ENCODE data around the gene ANTXR2.
A peak's percentile ranks its signal among the peaks of the same experiment; 100 is the strongest.
"Not testable (repeated sequence)": the region's sequence is repeated elsewhere in the genome, so short reads cannot be mapped to it uniquely, and the experiment has no call there.

ANTXR2 gene

GRCh38 chr4:79904331-79904730 lies 168.7 kb downstream of the ANTXR2 start:
- no peak for DNase-seq

- DNase-seq: no peak
Observed at GRCh38 chr4:79900182-79900581, 172.8 kb downstream of the ANTXR2 start.

- DNase-seq: no peak
Observed at GRCh38 chr4:79899481-79899880, 173.5 kb downstream of the ANTXR2 start.

GRCh38 chr4:79898055-79898454 lies 175.0 kb downstream of the ANTXR2 start:
- DNase-seq: no peak

- DNase-seq: no peak
Observed at GRCh38 chr4:79897174-79897573, 175.9 kb downstream of the ANTXR2 start.

GRCh38 chr4:79893456-79893855 lies 179.6 kb downstream of the ANTXR2 start:
- DNase-seq: no peak

GRCh38 chr4:79889026-79889425 lies 184.0 kb downstream of the ANTXR2 start:
- DNase-seq: not testable (repeated sequence)

- no peak for DNase-seq
Observed at GRCh38 chr4:79886557-79886956, 186.5 kb downstream of the ANTXR2 start.

GRCh38 chr4:79886021-79886420 lies 187.0 kb downstream of the ANTXR2 start:
- DNase-seq: no peak

- DNase-seq: no peak
Observed at GRCh38 chr4:79883290-79883689, 189.7 kb downstream of the ANTXR2 start.

GRCh38 chr4:79882806-79883205 lies 190.2 kb downstream of the ANTXR2 start:
- DNase-seq: no peak

GRCh38 chr4:79881407-79881806 lies 191.6 kb downstream of the ANTXR2 start:
- DNase-seq: no peak

- no peak for DNase-seq
Observed at GRCh38 chr4:79877511-79877910, 195.5 kb downstream of the ANTXR2 start.

- DNase-seq: no peak
Observed at GRCh38 chr4:79875344-79875899, 197.6 kb downstream of the ANTXR2 start.

GRCh38 chr4:79874197-79874596 lies 198.8 kb downstream of the ANTXR2 start:
- DNase-seq: peak; percentile 5

GRCh38 chr4:79872738-79873137 lies 200.3 kb downstream of the ANTXR2 start:
- peak; percentile 16 for DNase-seq

- no peak for DNase-seq
Observed at GRCh38 chr4:79871961-79872360, 201.1 kb downstream of the ANTXR2 start.

GRCh38 chr4:79869597-79870237 lies 203.3 kb downstream of the ANTXR2 start:
- no peak for DNase-seq

GRCh38 chr4:79865201-79865597 lies 207.8 kb downstream of the ANTXR2 start:
- DNase-seq: no peak

GRCh38 chr4:79864500-79865200 lies 208.4 kb downstream of the ANTXR2 start:
- DNase-seq: peak; percentile 17

- DNase-seq: no peak
Observed at GRCh38 chr4:79863333-79863732, 209.7 kb downstream of the ANTXR2 start.

GRCh38 chr4:79862821-79863220 lies 210.2 kb downstream of the ANTXR2 start:
- peak; percentile 85 for DNase-seq

GRCh38 chr4:79857811-79858210 lies 215.2 kb downstream of the ANTXR2 start:
- no peak for DNase-seq

- DNase-seq: no peak
Observed at GRCh38 chr4:79856196-79856595, 216.8 kb downstream of the ANTXR2 start.
